ENCODE measurements around the gene KRTAP6-3.

The KRTAP6-3 gene

GRCh38 chr21:30628109-30628508, 35.9 kb downstream of the KRTAP6-3 start:
- DNase-seq = no peak

GRCh38 chr21:30629200-30629599, 37.0 kb downstream of the KRTAP6-3 start:
- DNase-seq = no peak

- no peak for DNase-seq
Observed at GRCh38 chr21:30634906-30635305, 42.7 kb downstream of the KRTAP6-3 start, which contains the start of gene KRTAP20-2. KRTAP20-2 (plus strand) TSS chr21:30635206; CDS start chr21:30635264, 58 bp downstream.

GRCh38 chr21:30638686-30639085, 46.4 kb downstream of the KRTAP6-3 start:
- no peak for DNase-seq

DNA sequence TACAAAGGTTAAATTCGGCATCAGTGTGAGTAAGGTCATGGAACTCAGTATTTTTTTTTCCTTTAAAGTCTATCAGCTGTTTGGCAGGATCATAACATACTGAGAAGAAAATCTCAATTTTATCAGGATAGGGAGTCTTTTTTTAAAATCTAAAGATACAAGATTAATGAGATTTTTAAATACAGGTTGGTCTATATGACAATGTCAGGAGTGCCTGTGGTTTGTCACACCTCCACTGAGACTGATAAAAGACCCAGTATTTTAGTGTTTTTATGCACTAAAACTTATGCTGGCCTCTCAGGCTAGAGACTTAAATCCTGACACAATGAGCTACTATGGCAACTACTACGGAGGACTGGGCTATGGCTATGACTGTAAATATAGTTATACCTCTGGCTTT, 50.3 kb downstream of the KRTAP6-3 start, which contains the start of gene KRTAP20-3:
Gene KRTAP20-3, plus strand, starts transcription at position 301 of the 400 bp plus-strand sequence.
- no peak for DNase-seq

Data from left hindlimb (tissue), 1 donor.